Activated naive CD4-positive, alpha-beta T cell treated with anti-CD3 and anti-CD28 coated beads, Interleukin-2, amount 50 U/mL, for 24 hours (primary cell): ENCODE data around the gene DPYD.

ENCODE experiments used
- H3K27ac Mint-ChIP-seq: one replicate; pipeline ENCODE4 v1.8.0; 2021; ENCODE audit warnings: mild to moderate bottlenecking, mixed read lengths
- H3K27me3 Mint-ChIP-seq: one replicate; pipeline ENCODE4 v1.8.0; 2021; ENCODE audit warnings: mixed read lengths
- H3K36me3 Mint-ChIP-seq: one replicate; pipeline ENCODE4 v1.8.0; 2021; ENCODE audit warnings: mixed read lengths
- H3K4me1 Mint-ChIP-seq: one replicate; pipeline ENCODE4 v1.8.0; 2021; ENCODE audit warnings: mixed read lengths
- H3K4me3 Mint-ChIP-seq: one replicate; pipeline ENCODE4 v1.8.0; 2021; ENCODE audit warnings: mild to moderate bottlenecking, mixed read lengths
- H3K9me3 Mint-ChIP-seq: one replicate; pipeline ENCODE4 v1.8.0; 2021; ENCODE audit warnings: mixed read lengths

Gene DPYD

GRCh38 chr1:97832481-97832880 lies 88.4 kb downstream of the DPYD start:
- Mint-ChIP-seq H3K9me3 (no peaks in the 10 kb centered on the region), H3K27me3 (no peaks in the 10 kb centered on the region), H3K4me3 (no peak overlapping the region), H3K27ac (no peak overlapping the region), H3K4me1 (peaks cover 8% of the 10 kb centered on the region), H3K36me3 (no peaks in the 10 kb centered on the region)

DNA sequence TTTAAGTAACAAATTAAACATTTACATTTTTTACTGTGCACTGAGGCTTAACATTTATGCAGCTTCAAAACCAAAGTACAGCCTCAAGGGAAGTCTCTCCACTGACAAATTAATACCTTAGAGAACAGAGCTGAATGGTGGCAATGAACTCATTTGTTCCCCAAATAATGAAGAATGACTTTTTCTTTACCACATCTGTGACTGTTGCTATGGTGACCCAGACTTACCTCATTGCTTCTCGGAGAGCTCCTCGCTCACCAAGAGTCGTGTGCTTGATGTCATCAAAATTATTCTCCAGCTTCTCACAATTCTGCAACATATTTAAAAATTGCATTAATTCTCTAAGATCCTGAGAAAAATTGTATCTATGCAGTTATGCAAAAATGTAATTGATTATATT lies 92.9 kb downstream of the DPYD start:
- no peaks in the 10 kb centered on the region for H3K27me3 Mint-ChIP-seq
- H3K4me1 Mint-ChIP-seq: peaks cover 4% of the 10 kb centered on the region
- H3K27ac Mint-ChIP-seq: no peak overlapping the region
- no peak overlapping the region for H3K4me3 Mint-ChIP-seq
- H3K36me3 Mint-ChIP-seq: peaks cover 7% of the 10 kb centered on the region
- H3K9me3 Mint-ChIP-seq: no peaks in the 10 kb centered on the region

DNA sequence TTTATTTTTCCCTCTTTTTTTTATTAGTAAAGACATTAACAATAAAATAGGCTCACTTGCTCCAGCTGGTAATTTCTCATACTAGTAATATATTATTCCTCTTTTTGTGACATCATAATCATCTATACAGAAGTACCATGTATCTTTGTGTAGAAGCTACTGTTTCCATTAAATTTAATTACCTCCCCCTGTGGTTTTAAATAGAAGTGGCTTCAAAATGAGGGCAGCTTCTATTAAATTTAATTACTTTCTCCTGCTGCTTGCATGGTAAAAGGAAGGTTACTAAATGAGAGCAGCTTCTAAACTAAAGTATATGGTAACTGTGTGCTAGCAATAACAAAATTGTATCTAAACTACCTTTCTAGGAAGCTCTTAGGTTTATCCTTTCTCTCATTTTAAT lies 94.0 kb downstream of the DPYD start:
- no peaks in the 10 kb centered on the region for H3K27me3 Mint-ChIP-seq
- no peaks in the 10 kb centered on the region for H3K9me3 Mint-ChIP-seq
- H3K4me1 Mint-ChIP-seq: peaks cover 4% of the 10 kb centered on the region
- H3K4me3 Mint-ChIP-seq: no peak overlapping the region
- H3K27ac Mint-ChIP-seq: no peak overlapping the region
- H3K36me3 Mint-ChIP-seq: peaks cover 7% of the 10 kb centered on the region

DNA sequence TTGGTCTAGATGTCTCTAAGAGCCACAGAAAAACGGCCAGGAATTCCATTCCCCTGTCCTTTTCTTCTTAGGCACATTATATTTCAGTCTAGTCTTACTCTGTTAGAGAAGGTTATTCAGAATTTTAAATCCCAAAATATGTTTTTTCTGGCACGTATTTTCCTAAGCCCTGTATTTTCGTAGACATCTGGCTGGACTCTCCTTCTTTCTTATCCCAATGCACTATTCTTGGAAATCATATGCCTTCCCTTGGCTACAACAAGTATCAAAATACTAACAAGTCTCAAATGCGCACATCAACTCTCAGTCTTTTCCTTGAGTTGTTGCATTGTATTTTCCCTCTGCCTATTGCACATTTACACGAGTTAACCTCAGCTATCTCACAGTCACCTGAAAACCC lies 96.2 kb downstream of the DPYD start:
- H3K4me3 Mint-ChIP-seq: no peak overlapping the region
- H3K9me3 Mint-ChIP-seq: no peaks in the 10 kb centered on the region
- peaks cover 7% of the 10 kb centered on the region for H3K36me3 Mint-ChIP-seq
- no peaks in the 10 kb centered on the region for H3K27me3 Mint-ChIP-seq
- peaks cover 4% of the 10 kb centered on the region for H3K4me1 Mint-ChIP-seq
- H3K27ac Mint-ChIP-seq: no peak overlapping the region

DNA sequence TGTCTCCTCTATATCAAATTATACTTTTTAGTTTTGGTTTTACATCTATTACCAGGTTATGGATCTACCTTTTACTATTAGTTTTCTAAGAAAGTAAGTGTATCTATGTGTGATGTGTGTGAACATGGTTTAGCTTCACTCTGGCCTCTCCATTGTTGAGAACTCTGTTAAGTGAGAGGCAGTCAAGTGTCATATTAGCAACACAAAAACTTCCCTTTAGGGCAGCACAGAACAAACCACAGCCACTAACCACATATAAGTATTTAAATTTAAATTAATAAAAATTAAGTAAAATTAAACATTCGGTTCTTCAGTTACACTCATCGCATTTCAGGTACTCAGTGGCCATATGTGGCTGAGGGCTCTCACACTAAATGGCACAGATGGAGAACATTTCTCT lies 96.6 kb downstream of the DPYD start:
- H3K36me3 Mint-ChIP-seq: peaks cover 7% of the 10 kb centered on the region
- no peaks in the 10 kb centered on the region for H3K9me3 Mint-ChIP-seq
- no peak overlapping the region for H3K4me3 Mint-ChIP-seq
- no peak overlapping the region for H3K27ac Mint-ChIP-seq
- no peaks in the 10 kb centered on the region for H3K27me3 Mint-ChIP-seq
- peaks cover 4% of the 10 kb centered on the region for H3K4me1 Mint-ChIP-seq

- no peaks in the 10 kb centered on the region for H3K27me3 Mint-ChIP-seq
These were observed 100.2 kb downstream of the DPYD start for GRCh38 chr1:97820470-97821188.

DNA sequence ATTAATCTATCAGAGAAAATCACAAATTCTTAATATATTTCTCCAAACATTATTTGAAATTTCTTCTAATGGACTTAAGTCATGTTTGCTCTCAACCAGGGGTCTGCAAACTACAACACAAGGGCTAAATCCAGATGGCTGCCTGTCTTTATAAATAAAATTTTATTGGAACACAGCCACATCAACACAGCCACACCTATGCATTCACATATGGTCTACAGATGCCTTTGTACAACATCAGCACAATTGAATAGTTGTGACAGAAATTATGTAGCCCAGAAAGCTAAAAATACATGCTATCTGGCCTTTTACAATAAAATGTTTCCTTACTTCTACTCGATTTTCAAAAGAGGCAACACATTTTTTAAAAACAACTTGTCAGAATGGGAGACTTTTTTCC lies 103.9 kb downstream of the DPYD start:
- H3K4me1 Mint-ChIP-seq: peaks cover 11% of the 10 kb centered on the region
- no peaks in the 10 kb centered on the region for H3K27me3 Mint-ChIP-seq
- H3K36me3 Mint-ChIP-seq: peaks cover 10% of the 10 kb centered on the region
- no peak overlapping the region for H3K27ac Mint-ChIP-seq
- no peak overlapping the region for H3K4me3 Mint-ChIP-seq
- H3K9me3 Mint-ChIP-seq: no peaks in the 10 kb centered on the region

More at GRCh38 chr1:97820470-97821188, 100.2 kb downstream of the DPYD start:
- no peak overlapping the region for H3K4me3 Mint-ChIP-seq
- peaks cover under 1% of the 10 kb centered on the region for H3K4me1 Mint-ChIP-seq
- peaks cover 7% of the 10 kb centered on the region for H3K36me3 Mint-ChIP-seq
- H3K9me3 Mint-ChIP-seq: no peaks in the 10 kb centered on the region
- no peak overlapping the region for H3K27ac Mint-ChIP-seq

DNA sequence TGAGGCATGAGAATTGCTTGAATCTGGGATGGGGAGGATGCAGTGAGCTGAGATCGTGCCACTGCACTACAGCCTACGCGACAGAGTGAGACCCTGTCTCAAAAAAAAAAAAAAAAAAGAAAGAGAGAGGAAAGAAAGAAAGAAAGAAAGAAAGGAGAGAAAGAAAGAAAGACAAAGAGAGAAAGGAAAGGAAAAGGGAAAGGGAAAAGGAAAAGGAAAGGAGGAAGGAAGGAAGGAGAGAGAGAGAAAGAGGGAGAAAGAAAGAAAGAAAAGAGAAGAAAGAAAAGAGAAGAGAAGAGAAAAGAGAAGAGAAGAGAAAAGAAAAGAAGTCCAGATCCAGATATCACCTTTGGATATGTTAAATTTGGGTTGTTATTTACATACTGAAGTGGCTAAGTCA lies 106.0 kb downstream of the DPYD start:
- Mint-ChIP-seq H3K27me3 (no peaks in the 10 kb centered on the region), H3K9me3 (no peaks in the 10 kb centered on the region), H3K36me3 (peaks cover 19% of the 10 kb centered on the region), H3K4me3 (no peak overlapping the region), H3K4me1 (peaks cover 11% of the 10 kb centered on the region), H3K27ac (no peak overlapping the region)

- Mint-ChIP-seq H3K27ac (no peak overlapping the region), H3K36me3 (peaks cover 23% of the 10 kb centered on the region), H3K4me1 (peaks cover 11% of the 10 kb centered on the region), H3K9me3 (no peaks in the 10 kb centered on the region), H3K27me3 (no peaks in the 10 kb centered on the region), H3K4me3 (no peak overlapping the region)
These were observed 106.7 kb downstream of the DPYD start for GRCh38 chr1:97814121-97814520.

DNA sequence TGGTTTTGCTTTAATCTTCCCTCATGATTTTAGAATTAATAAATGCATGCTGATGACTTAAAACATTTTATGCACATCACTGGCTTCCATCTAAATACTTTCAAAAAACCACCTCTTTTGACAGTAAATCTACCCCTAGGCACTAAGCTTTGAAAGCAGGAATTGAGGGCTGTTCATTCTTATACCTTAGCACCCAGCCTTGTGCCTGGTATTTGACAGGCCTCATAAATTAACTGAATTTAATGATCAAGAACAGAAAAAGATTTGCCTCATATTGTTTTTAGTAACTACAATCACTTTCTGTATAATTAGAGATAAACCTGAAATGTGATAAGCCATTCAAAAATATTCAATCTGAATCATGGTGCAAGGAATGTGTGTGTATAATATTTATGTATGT lies 108.8 kb downstream of the DPYD start:
- no peaks in the 10 kb centered on the region for H3K27me3 Mint-ChIP-seq
- peaks cover 11% of the 10 kb centered on the region for H3K4me1 Mint-ChIP-seq
- H3K4me3 Mint-ChIP-seq: no peak overlapping the region
- H3K9me3 Mint-ChIP-seq: no peaks in the 10 kb centered on the region
- no peak overlapping the region for H3K27ac Mint-ChIP-seq
- peaks cover 25% of the 10 kb centered on the region for H3K36me3 Mint-ChIP-seq

DNA sequence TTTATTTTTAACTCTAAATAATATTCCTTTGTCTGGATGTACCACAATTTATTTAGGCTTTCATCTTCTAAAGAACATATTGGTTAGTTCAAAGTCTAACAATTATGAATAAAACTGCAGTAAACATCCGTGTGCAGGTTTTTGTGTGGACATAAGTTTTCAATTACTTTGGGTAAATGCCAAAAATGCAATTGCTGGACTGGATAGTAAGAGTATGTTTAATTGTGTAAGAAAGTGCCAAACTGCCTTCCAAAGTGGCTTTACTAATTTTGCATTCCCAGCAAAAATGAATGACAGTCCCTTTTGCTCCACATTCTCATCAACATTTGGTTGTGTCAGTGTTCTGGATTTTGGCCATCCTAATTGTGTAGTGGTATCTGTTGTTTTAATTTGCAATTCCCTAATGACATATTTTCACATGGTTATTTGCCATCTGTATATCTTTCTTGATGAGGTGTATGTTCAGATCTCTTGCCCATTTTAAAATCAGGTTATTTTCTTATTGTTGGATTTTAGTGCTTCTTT lies 113.8 kb downstream of the DPYD start:
- Mint-ChIP-seq H3K4me3 (no peak overlapping the region), H3K27me3 (no peaks in the 10 kb centered on the region), H3K36me3 (peaks cover 24% of the 10 kb centered on the region), H3K27ac (no peak overlapping the region), H3K9me3 (no peaks in the 10 kb centered on the region), H3K4me1 (peaks cover 10% of the 10 kb centered on the region)

DNA sequence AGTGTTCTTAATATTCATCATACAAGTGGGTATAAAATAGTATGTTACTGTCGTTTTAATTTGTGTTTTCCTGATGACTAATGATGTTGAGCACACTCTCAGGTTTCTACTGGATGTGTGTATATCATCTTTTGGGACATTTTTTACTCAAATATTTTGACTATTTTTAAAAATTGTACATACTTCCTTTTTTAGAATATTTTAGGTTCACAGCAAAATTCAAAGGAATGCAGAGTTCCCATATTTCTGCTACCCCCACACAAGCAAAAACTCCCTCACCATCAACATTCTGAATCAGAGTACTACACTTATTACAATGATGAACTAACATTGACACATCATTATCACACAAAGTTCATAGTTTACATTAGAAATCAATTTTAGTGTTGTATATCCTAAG lies 114.5 kb downstream of the DPYD start:
- H3K4me3 Mint-ChIP-seq: no peak overlapping the region
- H3K36me3 Mint-ChIP-seq: peaks cover 22% of the 10 kb centered on the region
- no peaks in the 10 kb centered on the region for H3K27me3 Mint-ChIP-seq
- H3K9me3 Mint-ChIP-seq: no peaks in the 10 kb centered on the region
- H3K4me1 Mint-ChIP-seq: peaks cover 12% of the 10 kb centered on the region
- no peak overlapping the region for H3K27ac Mint-ChIP-seq

- Mint-ChIP-seq H3K4me3 (no peak overlapping the region), H3K36me3 (peaks cover 18% of the 10 kb centered on the region), H3K27me3 (no peaks in the 10 kb centered on the region), H3K9me3 (no peaks in the 10 kb centered on the region), H3K4me1 (peaks cover 21% of the 10 kb centered on the region), H3K27ac (no peak overlapping the region)
These were observed 115.7 kb downstream of the DPYD start for GRCh38 chr1:97805093-97805492.

GRCh38 chr1:97803026-97803425 lies 117.8 kb downstream of the DPYD start:
- H3K9me3 Mint-ChIP-seq: no peaks in the 10 kb centered on the region
- peaks cover 21% of the 10 kb centered on the region for H3K4me1 Mint-ChIP-seq
- H3K36me3 Mint-ChIP-seq: peaks cover 14% of the 10 kb centered on the region
- H3K4me3 Mint-ChIP-seq: no peak overlapping the region
- no peak overlapping the region for H3K27ac Mint-ChIP-seq
- no peaks in the 10 kb centered on the region for H3K27me3 Mint-ChIP-seq

GRCh38 chr1:97802011-97802410 lies 118.8 kb downstream of the DPYD start:
- Mint-ChIP-seq H3K4me1 (peaks cover 25% of the 10 kb centered on the region), H3K4me3 (no peak overlapping the region), H3K27ac (no peak overlapping the region), H3K36me3 (peaks cover 14% of the 10 kb centered on the region), H3K27me3 (no peaks in the 10 kb centered on the region), H3K9me3 (no peaks in the 10 kb centered on the region)

- H3K27me3 Mint-ChIP-seq: no peaks in the 10 kb centered on the region
- no peaks in the 10 kb centered on the region for H3K9me3 Mint-ChIP-seq
- peaks cover 25% of the 10 kb centered on the region for H3K4me1 Mint-ChIP-seq
- no peak overlapping the region for H3K4me3 Mint-ChIP-seq
- peaks cover 11% of the 10 kb centered on the region for H3K36me3 Mint-ChIP-seq
- no peak overlapping the region for H3K27ac Mint-ChIP-seq
These were observed 123.2 kb downstream of the DPYD start for GRCh38 chr1:97797403-97798183.
